Measurements from ENCODE around the gene ZNF774. TPM values are rescaled to one million over a fixed set of nuclear protein-coding genes. Genes with fewer than 3 reads are reported as not detected.
"Not testable (repeated sequence)": the region's sequence is repeated elsewhere in the genome, so short reads cannot be mapped to it uniquely, and the experiment has no call there.

The ZNF774 gene
- total and polyA plus RNA-seq, 2 donors from 2014 or later, result 1.7 to 3.1 TPM

DNA sequence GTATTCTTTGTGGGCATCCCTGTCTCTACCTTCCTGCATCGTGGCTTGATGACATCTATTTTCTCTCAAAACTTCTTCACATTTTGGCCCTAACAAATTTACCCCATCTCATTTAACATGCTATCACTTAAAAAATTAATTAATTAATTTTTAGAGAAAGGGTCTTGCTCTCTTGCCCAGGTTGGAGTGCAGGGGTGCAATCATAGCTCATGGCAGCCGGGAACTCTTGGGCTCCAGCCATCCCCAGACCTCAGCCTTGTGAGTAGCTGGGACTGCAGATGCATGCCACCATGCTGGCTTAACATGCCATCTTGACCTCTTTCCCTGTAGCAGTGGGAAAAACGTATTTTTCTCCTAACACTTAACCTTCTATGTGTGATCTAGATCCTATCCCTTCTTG lies 56.6 kb downstream of the ZNF774 start:
- H3K9ac ChIP-seq (ENCODE audit: low read length in 3 of 3), result no peak overlapping the region
- FAIRE-seq (no peak), DNase-seq (no peak)
- peaks cover 4 to 22% (median 20%) of the 10 kb centered on the region in 3 donors for H3K4me1 ChIP-seq (ENCODE audit: control insufficient read depth in 2 of 3, insufficient read depth in 2 of 3, low read depth in 1 of 3, low read length in 3 of 3)
- no peaks in the 10 kb centered on the region for H3K9me3 ChIP-seq (ENCODE audit: control insufficient read depth in 2 of 3, insufficient read depth in 1 of 3, low read length in 3 of 3)
- H3K27ac ChIP-seq (ENCODE audit: low read depth in 2 of 2, low read length in 2 of 2), result no peak overlapping the region
- no peak overlapping the region for H3K4me3 ChIP-seq (ENCODE audit: low read length in 3 of 3)
- intact Hi-C loops (cut with DNase I), result no loop called here
- TF ChIP-seq, protein P1, sequence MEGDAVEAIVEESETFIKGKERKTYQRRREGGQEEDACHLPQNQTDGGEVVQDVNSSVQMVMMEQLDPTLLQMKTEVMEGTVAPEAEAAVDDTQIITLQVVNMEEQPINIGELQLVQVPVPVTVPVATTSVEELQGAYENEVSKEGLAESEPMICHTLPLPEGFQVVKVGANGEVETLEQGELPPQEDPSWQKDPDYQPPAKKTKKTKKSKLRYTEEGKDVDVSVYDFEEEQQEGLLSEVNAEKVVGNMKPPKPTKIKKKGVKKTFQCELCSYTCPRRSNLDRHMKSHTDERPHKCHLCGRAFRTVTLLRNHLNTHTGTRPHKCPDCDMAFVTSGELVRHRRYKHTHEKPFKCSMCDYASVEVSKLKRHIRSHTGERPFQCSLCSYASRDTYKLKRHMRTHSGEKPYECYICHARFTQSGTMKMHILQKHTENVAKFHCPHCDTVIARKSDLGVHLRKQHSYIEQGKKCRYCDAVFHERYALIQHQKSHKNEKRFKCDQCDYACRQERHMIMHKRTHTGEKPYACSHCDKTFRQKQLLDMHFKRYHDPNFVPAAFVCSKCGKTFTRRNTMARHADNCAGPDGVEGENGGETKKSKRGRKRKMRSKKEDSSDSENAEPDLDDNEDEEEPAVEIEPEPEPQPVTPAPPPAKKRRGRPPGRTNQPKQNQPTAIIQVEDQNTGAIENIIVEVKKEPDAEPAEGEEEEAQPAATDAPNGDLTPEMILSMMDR (IDR thresholded peaks at IDR 0.05; ENCODE audit: borderline replicate concordance, extremely low read depth, insufficient read depth), result no peak
- H3K27me3 ChIP-seq (ENCODE audit: control insufficient read depth, insufficient read depth, low read length), result no peaks in the 10 kb centered on the region
- no peaks in the 10 kb centered on the region for H3K36me3 ChIP-seq (ENCODE audit: control insufficient read depth in 2 of 3, insufficient read depth in 3 of 3, low read length in 3 of 3)

DNA sequence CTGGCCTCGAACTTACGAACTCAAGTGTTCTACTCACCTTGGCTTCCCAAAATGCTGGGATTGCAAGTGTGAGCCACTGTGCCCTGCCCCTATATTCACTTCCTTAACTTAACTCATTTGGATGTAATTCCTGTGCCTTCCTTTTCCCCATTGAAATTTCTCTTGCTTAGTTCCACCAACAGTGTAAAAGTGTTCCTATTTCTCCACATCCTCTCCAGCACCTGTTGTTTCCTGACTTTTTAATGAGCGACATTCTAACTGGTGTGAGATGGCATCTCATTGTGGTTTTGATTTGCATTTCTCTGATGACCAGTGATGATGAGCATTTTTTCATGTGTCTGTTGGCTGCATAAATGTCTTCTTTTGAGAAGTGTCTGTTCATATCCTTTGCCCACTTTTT lies 57.5 kb downstream of the ZNF774 start:
- H3K27me3 ChIP-seq (ENCODE audit: control insufficient read depth, insufficient read depth, low read length); H3K9ac ChIP-seq (ENCODE audit: low read length in 3 of 3); H3K36me3 ChIP-seq (ENCODE audit: control insufficient read depth in 2 of 3, insufficient read depth in 3 of 3, low read length in 3 of 3); intact Hi-C loops (cut with DNase I); H3K27ac ChIP-seq (ENCODE audit: low read depth in 2 of 2, low read length in 2 of 2); FAIRE-seq; DNase-seq; H3K4me3 ChIP-seq (ENCODE audit: low read length in 3 of 3); H3K9me3 ChIP-seq (ENCODE audit: control insufficient read depth in 2 of 3, insufficient read depth in 1 of 3, low read length in 3 of 3): not testable (repeated sequence)
- peaks cover 4 to 25% (median 22%) of the 10 kb centered on the region in 3 donors for H3K4me1 ChIP-seq (ENCODE audit: control insufficient read depth in 2 of 3, insufficient read depth in 2 of 3, low read depth in 1 of 3, low read length in 3 of 3)

DNA sequence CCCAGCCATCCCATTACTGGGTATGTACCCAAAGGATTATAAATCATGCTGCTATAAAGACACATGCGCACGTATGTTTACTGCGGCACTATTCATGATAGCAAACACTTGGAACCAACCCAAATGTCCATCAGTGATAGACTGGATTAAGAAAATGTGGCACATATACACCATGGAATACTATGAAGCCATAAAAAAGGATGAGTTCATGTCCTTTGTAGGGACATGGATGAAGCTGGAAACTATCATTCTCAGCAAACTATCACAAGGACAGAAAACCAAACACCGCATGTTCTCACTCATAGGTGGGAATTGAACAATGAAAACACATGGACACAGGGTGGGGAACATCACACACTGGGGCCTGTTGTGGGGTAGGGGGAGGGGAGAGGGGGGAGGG lies 58.2 kb downstream of the ZNF774 start:
- H3K9me3 ChIP-seq (ENCODE audit: control insufficient read depth in 2 of 3, insufficient read depth in 1 of 3, low read length in 3 of 3); H3K9ac ChIP-seq (ENCODE audit: low read length in 3 of 3); H3K36me3 ChIP-seq (ENCODE audit: control insufficient read depth in 2 of 3, insufficient read depth in 3 of 3, low read length in 3 of 3); H3K27ac ChIP-seq (ENCODE audit: low read depth in 2 of 2, low read length in 2 of 2); FAIRE-seq; H3K4me3 ChIP-seq (ENCODE audit: low read length in 3 of 3); DNase-seq; H3K27me3 ChIP-seq (ENCODE audit: control insufficient read depth, insufficient read depth, low read length); intact Hi-C loops (cut with DNase I): not testable (repeated sequence)
- H3K4me1 ChIP-seq (ENCODE audit: control insufficient read depth in 2 of 3, insufficient read depth in 2 of 3, low read depth in 1 of 3, low read length in 3 of 3), result peaks cover 4 to 25% (median 22%) of the 10 kb centered on the region in 3 donors

DNA sequence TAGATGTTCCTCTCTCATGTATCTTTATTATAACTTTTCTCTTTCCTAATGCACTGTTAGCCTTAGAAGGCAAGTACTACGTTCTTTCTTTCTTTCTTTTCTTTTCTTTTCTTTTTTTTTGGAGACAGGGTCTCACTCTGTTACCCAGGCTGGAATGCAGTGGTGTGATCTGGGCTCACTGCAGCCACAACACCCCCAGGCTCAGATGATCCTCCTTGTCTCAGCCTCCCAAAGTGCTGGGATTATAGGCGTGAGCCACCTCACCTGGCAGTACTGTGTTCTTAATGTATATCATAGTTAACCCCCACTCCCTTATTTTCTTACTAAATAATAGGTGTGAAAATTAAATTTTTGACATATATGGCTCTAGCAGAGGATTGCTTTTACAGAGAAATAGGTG lies 59.1 kb downstream of the ZNF774 start:
- Histone ChIP-seq H3K9ac (ENCODE audit: low read length in 3 of 3) (no peak overlapping the region), H3K4me1 (ENCODE audit: control insufficient read depth in 2 of 3, insufficient read depth in 2 of 3, low read depth in 1 of 3, low read length in 3 of 3) (peaks cover 4 to 25% (median 22%) of the 10 kb centered on the region in 3 donors), H3K27ac (ENCODE audit: low read depth in 2 of 2, low read length in 2 of 2) (peak overlapping the region in 1 of 2 donors; percentile 45), H3K4me3 (ENCODE audit: low read length in 3 of 3) (no peak overlapping the region), H3K27me3 (ENCODE audit: control insufficient read depth, insufficient read depth, low read length) (no peaks in the 10 kb centered on the region), H3K9me3 (ENCODE audit: control insufficient read depth in 2 of 3, insufficient read depth in 1 of 3, low read length in 3 of 3) (no peaks in the 10 kb centered on the region), H3K36me3 (ENCODE audit: control insufficient read depth in 2 of 3, insufficient read depth in 3 of 3, low read length in 3 of 3) (no peaks in the 10 kb centered on the region)
- TF ChIP-seq, protein P1 (IDR thresholded peaks at IDR 0.05; ENCODE audit: borderline replicate concordance, extremely low read depth, insufficient read depth), result no peak
- intact Hi-C loops (cut with DNase I), result no loop called here
- FAIRE-seq (no peak), DNase-seq (no peak)

Other genes with a start within 250 kb of the ZNF774 start
- 87.0 TPM for gene IDH2, start 249.8 kb upstream of the ZNF774 start, total RNA-seq
- gene IDH2, start 249.8 kb upstream of the ZNF774 start, polyA plus RNA-seq (ENCODE audit: insufficient read depth, low read depth, low replicate concordance), result 545 TPM
- 190 TPM for gene SEMA4B, start 151.0 kb upstream of the ZNF774 start, total RNA-seq
- 28.7 TPM for gene SEMA4B, start 151.0 kb upstream of the ZNF774 start, polyA plus RNA-seq (ENCODE audit: insufficient read depth, low read depth, low replicate concordance)
- gene CIB1, start 118.3 kb upstream of the ZNF774 start, total RNA-seq, result 158 TPM
- gene CIB1, start 118.3 kb upstream of the ZNF774 start, polyA plus RNA-seq (ENCODE audit: insufficient read depth, low read depth, low replicate concordance), result 321 TPM
- 15.3 TPM for gene GDPGP1, start 118.1 kb upstream of the ZNF774 start, total RNA-seq
- 4.8 TPM for gene GDPGP1, start 118.1 kb upstream of the ZNF774 start, polyA plus RNA-seq (ENCODE audit: insufficient read depth, low read depth, low replicate concordance)
- gene TTLL13, start 102.7 kb upstream of the ZNF774 start, total RNA-seq, result 0.54 TPM
- 0.88 TPM for gene TTLL13, start 102.7 kb upstream of the ZNF774 start, polyA plus RNA-seq (ENCODE audit: insufficient read depth, low read depth, low replicate concordance)
- 81.9 TPM for gene NGRN, start 86.6 kb upstream of the ZNF774 start, total RNA-seq
- gene NGRN, start 86.6 kb upstream of the ZNF774 start, polyA plus RNA-seq (ENCODE audit: insufficient read depth, low read depth, low replicate concordance), result 93.8 TPM
- 218 TPM for gene IQGAP1, start 36.0 kb downstream of the ZNF774 start, total RNA-seq
- gene IQGAP1, start 36.0 kb downstream of the ZNF774 start, polyA plus RNA-seq (ENCODE audit: insufficient read depth, low read depth, low replicate concordance), result 70.0 TPM
- 49.0 TPM for gene CRTC3, start 177.6 kb downstream of the ZNF774 start, total RNA-seq
- gene CRTC3, start 177.6 kb downstream of the ZNF774 start, polyA plus RNA-seq (ENCODE audit: insufficient read depth, low read depth, low replicate concordance), result 9.2 TPM

Data from kidney (tissue), 14 donors.